Measurements from ENCODE around the gene DSTN.

Gene DSTN

DNA sequence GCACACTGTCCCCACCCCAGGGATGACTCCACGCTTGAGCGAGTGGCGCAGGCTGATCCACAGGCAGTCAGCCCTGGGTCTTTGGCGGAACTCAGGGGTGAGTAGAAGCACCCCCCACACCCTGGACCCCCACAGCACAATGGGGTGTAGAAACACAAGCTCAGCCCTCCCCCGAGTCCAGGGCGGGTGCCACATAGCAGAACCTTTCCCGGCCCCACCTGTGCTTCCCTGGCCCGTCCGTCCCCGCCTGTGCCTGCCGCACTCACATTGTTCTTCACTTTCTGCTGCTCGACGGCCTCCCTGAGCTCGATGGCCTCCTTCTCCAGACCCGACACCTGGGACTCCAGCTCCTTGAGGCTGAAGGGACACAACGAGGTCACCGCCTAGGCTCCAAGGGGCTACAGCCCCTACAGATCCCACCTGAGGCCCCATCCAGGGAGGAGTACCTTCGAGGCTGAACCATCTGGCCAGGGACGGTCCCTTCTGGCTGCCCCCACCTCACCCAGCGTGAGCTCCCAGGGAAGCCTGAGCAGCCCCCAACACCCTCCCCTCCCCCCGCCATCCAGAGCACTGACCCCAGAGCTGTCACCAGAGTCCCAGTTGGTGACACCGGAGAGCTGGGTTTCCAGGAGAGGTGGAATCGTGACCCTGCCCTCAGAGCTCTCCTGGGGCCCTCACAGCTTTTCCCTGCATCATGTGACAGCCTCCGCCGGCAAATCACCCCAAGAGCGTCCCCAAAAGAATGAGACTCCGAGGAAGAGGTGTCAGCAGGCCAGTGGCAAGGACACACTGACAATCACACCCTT is 55.6 kb downstream of the DSTN start:
- DNase-seq, result no peak

DNA sequence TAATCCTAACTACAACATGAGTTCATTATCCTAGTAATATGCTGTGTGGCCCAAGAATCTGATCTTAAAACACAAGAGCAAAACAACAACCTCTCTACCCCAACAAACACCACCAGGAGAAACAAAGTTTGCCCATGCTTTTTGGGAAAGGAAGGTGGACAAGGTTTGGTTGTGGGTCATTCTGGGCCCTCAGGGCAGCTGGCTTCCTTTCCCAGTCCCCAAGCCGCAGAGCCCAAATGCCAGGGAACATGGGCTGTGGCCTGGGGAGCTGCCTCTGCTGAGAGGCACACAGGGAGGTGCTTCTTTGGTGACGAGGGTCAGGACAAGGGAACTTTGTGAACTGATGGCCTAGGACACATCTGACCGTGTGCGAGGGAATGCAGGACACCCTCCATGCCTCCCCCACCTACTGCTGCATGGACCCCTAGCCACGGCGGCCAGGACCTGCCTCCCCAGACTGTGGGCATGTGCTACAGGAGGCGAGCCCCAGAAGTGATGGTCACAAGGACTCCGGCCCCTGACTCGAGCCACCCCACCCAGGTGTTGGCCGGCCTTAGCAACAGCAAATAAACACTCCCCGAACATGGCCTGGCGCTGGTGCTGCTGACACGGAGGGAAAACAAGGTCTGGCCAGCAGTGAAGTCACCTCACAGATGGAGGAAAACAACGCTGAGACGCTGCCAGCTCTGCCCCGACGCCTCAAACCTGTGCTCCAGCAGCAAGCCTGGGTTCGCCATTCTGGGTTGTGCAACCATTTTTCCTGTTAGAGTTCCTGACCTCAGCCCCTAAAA is 56.5 kb downstream of the DSTN start:
- DNase-seq, result peak; percentile 56

DNA sequence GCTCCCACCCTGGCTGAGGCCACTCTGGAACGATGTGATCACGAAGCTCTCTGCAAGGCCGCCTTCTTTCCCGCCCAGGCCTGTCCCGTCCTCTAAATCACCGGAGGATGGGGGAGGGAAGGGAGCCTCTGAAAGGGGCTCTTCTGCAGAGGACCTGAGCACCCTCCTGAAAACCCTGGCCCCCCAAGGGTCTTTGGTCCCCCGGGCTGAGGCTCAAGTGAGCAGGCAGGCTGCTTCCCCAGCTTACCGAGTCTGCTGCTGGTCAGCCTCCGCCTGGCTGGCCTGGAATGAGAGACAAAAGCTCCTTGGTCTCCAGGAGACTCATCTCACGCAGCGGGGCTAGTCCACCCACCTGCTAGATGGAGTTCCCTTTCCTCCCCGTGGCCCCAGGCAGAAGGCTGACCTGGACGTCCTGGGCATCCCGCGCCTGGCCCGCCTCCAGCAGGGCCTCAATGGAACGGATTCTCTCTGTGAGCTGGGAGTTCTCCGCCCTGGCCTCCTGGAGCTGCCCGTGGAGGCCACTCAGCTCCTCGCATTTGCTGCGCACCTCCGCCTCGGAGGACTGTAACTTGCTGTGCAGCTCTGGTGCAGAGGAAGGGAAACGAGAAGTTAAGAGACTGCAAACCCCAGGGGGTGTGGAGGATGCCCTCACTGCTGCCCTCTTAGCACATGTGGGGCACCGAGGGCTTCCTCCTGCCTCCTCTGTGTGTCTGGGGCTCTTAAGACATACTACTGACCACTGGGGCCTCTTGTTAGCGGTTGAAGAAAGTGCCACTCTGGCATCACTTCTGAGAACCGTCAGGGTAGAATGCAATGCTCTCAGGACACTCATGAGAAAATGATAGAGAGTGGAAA is 57.5 kb downstream of the DSTN start:
- DNase-seq, result no peak

DNA sequence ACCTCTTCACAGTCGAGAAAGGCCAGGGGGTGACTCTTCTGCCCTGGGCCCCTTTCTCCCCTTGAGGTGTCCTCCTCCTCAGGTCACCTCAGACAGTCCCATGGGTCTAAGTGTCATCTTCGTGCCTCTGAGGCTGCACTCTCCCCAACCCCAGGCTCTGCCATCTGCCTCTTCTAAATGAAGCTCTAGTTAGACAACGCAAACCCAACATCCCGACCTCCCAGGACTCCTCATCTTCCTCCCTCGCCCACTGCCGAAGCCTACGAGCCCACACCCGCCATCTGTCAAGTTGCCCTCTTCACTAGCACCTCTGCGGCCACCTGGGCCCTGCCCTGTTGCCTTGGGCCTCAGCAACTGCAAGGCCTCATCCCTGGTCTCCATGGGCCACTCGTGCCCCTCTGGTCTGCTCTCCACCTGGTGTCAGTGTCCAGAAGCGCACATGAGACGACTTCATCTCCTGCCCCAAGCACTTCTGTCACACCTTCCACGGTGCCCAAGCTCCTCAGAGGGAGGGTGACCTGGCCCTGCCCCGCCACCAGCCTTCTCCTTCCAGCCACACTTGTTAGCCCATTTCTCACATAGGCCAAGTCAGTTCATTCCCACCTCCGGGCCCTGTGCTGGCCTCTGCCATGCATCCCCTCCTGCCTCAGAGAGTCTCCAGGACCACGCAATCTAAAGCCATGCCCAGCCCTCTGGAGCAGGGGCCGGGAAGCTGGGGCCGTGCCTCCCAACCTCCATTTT is 58.4 kb downstream of the DSTN start:
- DNase-seq, result no peak

DNA sequence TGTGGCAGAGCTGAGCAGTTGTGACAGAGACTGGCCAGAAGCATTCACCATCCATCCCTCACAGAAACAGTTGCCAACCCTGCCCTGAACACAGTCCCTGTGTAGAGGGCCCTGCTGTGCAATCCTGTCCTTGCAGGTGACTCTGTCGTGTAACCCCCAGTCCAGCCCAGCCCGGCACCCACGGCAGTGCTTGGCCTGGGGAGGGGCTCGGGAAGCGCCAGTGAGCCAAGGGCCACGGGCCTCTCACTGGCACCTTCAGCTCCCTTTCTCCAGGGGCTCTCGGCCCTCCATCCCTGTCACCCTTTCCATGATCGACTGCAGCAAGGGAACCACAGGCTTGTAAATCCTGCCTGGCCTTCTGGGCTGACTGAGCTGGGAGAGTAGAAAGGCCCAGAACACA is 59.1 kb downstream of the DSTN start:
- no peak for DNase-seq

DNA sequence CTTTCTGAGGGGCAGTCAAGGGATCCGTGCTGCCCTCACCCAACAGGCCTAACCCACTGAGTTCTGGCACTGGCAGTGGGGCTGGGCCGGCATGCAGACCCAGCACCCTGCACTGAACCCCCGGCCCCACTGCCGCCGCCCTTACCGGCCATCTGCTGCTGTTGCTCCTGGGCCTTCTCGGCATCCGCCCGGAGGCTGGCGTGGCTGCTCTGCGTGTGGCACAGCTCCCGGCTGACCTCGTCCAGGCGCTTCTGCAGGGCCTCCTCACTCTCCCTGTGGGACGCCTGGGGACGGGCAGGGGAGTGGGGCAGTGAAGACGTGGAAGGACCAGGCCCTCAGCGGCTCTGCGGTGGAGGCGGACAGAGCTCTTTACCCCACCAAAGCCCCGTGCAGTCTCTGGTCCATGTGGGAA is 59.8 kb downstream of the DSTN start:
- no peak for DNase-seq

DNA sequence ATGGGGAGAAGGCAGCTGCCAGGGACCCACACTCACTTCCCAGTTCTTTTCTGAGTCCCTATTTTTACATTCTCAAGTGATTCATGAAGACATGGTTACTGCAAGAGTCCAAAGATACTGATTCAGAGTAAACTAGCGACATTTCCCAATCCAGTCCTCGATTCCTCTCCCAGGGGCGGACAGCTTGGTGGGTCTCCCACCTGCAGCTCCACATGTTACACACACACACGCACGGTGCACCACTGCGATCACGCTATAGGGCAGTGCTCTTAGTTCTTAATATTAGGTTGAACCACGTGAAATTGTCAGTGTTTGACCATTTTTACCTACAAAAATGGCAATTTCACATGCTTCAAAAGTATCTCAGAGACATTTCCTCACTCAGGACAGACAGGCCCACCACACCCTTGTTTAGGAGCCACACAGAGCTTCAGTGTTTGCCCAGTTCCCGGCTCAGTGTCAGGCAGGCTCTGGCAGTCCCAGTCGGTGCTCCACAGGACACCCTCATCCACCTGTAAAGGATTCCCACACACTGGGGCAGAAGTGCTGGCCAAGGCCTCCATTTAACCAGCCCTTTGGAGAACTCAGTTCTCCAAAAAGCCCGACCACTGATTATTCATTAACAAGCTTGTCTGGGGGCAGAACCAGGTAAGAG is 60.4 kb downstream of the DSTN start:
- DNase-seq, result no peak

DNA sequence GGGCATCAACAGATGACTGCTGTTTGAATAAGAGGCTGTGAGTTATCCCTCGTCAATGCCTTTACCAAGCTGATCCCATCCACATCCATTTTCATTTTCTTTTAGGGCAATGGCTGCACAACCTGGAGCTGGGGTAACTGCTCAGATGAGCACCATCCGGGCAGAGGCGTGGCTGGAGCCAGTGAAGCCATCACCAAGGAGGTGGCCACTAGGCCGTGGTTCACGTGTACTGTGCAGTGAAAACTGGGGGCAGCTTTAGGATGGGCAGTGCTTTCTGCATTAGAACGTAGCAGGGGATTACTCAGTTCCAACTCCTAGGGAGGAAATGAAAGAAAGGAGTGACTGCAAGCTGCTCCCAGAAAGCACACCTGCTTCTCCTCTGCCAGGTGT is 60.9 kb downstream of the DSTN start:
- no peak for DNase-seq

DNA sequence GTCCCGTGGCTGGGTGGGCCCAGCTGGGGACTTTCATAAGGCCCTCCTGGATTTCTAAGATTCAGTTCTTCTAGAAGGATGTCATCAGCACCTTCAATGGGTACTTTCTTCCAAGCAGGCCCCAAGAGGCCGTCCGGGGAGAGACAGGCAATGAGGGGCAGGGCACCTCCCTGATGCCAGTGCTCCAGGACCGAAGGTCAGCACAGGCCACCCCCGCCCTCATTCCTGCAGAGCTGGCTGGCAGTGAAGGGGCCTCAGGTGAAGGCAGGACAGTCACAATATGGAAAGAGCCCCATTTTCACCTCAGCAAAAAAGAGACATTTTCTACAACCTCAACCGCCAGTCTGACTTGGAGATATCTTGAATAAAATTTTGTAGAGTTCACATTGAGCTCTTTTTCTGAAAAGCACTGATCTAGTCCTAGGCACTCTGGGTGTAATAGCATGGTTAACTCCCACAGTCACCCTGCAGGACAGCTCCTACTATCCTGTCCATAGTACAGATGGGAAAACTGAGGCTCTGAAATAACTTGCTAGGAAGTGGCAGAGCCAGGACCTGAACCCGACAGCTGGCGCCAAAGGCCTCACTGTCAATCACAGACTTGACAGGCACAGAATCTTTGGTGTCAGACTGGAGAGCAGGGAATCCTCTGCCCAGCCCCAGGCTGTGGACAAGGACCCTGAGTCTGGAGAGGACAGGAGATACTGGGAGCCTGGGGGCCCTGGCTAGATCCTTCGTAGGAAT is 61.9 kb downstream of the DSTN start:
- DNase-seq, result no peak

DNA sequence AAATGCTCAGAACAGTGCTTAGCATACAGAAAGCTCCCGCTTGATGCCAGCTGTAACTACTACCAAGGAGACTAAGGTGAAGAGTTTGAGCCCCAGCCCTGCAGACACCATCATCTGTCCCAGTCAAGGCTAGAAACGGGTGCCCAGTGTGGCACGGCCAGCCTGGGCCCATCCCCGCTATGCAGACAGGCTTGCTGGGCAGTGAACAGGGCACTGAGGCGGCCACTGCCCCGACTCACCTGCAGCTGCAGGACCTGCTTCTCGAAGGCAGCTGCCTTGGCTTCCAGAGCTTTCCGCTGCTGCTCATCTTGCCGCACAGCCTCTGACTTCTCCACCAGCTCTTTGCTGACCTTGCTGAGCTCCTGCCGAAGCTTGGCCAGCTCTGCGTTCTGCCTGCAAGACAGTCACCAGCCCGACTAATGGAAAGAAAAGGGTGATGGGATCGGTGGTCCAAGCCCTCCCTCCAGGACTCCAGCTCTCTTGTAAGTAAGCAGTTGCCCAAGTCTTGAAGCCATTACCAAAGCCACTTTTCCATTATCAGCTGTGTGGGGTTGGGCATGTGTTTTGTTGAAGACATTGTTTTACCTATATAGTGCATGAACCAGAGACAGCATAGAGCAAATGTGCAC is 63.5 kb downstream of the DSTN start:
- DNase-seq, result no peak

DNA sequence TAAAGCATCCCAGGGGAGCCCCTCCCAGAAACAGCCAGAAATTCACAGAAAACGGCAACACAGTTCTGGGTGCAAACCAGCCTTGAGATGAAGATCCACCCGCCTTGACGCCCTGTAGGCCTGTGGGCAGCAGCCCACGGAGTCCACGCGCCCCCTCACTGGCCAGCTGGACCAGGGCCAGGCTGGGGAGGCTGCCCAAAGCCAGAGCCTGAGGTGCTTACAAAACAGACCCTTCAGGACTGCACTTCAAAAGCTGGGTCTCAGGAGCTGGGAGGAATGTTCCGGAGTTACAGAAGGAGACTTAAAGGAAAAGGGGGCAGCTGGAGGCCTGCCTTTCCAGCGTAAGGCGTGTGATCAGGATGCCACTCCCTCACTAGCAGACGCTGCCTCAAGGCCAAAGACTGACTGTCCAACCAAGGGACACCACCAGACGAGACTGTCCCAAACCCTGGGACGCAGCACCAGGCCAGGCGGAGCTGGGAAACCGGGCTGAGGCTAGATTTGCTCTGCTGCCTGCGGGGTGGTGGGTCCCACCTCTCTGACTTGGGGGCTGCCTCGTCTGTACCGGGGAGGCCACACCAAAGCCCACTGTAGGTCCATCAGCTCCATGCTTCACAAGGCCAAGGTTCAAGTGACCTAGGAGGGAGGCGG is 64.1 kb downstream of the DSTN start:
- no peak for DNase-seq

DNA sequence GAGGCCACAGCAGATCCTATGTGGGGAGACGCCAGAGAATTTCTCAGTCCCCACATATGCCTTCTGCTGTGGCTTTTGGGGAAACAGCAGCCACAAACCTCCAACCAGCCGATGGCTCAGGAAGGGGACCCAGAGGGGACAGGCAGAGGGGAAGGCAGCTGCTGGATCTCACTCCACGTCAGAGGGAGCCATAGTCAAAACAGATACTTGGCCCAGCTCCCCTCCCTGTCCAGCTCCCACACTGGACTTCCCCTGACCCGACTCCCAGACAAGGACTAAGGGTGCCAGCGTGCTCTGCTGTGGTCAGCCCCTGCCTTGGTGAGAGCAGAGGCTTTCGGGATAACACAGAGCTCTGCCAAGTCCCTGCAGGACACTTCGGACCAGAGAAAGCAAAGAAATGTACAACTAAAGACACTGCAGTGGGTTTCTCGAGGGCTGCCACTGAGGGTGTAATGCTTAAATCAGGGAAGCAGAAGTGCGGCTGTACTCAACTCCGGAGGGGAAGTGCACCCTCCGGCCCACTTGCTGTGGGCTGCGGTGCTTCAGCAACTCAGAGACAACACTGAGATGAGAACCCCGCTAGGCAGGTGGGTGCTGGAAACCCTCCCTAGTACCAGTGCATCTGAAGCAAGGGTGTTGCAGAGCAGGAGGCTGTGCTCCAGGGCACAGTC is 64.9 kb downstream of the DSTN start:
- DNase-seq, result peak; percentile 67

DNA sequence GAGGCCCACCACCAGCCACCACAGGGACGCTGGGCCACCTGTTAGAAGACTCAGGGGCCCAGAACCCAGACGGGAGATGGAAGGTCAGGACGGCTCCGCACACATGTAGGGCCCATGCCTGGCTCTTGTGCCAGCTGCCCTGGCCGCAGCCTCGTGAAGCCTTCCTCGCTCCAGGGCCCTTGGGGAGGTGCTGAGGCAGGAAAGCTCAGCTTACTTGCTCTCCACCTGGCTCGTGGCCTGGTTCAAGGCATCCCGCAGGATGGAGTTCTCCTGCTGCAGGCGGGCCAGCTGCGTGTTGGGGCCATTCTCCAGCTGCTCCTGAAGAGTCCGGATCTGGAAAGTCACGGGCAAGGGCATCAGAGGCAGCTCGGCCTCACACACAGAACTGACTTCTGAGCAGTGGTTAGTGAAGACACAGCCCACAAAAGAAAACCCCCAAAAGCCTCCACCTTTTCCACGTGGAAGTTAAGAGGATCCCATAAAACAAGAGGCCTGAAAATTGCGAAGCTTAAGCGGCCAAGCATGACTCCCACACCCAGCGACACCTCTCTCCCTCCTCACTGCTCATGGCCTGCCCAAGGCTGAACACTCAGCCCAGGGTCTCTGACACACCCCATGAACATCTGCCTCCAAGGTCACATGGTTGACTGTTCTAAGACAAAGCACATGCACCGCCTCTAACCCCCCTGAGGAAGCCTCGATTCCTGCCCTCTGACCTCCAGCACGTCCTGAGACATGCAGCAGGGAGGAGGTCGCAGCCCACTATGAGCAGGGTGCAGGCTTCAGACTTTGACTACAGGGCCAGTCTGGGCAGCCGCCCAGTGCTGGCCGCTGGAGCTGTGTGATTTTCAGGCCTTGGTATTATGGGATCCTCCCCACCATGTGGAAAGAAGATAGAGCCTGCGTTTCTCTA is 65.7 kb downstream of the DSTN start:
- no peak for DNase-seq

DNA sequence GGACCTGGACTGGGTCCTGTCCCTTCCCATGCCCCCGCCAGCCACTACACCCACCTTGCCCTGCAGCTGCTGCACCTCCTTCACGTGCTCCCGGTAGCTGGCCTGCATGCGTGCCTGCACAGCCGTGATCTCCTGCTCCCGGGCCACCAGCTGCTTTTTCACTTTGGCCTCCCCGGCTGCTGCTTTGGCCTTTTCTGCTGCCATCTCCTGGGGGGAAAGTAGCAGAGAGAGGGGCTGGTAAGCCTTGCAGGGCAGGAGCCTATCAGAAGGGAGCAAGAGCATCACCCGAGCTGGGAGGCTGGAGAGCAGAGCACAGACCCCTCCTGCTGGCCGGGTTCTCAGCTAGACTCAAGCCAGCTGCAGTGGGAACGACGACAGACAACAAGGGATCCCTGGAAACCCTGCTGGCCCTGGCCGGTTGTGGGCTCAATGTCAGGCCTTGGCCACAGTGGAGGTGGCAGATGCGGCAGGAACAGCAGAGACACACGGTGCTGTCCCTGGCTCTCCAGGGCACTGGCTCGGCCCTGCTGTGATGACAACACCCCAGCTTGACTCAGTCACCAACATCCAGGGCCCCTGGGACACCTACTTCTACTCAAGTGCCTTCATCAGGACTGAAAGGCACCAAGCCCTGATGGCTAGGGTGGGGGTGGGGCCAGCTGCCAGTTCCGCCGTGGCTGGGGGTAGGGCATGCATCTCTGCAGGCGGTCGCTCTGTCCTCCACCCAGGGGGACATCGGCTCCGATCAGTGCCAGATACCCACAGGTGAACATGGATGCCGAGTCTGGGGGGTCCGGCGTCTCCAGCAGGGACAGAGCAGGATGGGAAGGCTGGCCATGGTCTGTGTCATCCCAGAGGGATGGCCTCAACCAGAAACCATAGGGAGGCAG is 66.9 kb downstream of the DSTN start:
- peak; percentile 82 for DNase-seq

DNA sequence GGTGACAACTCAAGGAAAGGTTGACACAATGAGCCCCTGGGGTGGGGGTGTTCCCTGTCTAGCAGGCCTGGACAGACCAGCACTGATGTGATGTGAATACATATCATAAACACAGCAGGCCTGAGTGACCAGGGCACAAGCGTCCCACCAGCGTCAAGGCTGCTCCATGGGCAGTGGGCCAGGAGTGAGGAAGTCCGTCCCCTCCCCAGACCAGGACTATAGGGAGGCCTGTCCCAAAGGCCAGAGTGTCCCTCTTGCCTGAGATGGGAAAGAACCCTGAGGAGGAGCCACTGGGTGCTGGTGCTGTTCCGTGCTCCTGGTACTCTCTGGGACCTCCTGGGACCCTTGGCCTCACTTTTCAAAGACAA is 67.5 kb downstream of the DSTN start:
- DNase-seq, result no peak

DNA sequence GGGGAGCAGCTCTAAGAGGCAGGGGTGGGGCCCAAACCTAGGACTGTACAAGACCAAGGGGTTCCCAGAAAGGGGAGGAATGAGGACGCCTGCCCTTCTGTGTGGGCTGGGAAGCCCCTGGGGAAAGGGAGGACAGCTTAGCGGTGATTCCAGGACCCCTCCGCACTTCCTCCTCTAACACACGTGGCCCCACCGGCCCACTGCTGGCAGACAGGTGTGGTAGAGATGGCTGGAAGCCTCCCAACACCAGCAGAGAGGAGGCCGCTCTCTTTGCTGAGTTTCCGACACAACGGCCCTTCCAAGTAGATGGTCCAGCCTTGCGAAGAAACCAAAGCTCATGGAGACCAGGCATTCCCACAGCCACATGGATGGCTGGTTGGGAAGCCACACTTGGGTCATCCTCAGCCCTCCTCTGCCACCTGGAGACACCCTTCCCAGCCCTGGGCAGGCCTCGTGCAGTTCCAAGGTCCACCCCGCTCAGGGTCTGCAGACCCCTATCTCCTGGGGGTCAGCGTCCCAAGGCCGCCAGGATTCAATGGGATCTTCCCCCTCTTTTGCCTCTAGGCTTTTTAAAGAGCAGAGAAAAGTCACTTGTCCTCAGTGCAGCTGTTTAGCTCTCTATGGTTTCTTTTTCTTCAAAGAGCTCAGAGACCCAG is 68.2 kb downstream of the DSTN start:
- no peak for DNase-seq

DNA sequence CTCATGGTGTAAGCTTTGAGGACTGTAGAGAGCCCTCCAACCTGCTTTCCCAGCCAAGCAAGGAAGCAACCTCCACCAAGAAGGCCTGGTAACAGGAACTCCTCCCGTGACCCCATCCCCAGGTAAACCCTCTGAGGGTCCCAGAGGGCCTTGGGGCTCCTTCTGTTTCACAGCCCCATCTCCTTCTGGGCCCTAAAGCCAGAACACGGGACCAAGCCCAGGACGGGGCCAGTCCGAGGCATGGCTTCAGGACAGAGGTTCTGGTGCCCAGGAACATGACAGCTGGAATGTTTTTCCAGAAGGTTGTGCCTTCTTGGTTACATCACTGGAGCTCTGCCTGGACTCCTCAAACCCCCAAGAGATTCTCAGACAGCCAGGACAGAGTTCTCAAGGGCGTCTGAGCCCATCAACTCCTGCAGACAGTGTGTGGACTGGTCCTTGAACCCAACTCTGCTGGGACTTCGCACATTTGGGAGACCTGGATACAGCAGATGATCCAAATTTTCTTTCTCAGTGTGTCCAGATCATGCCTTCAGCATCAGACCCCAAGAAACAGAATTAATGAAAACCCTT is 69.0 kb downstream of the DSTN start:
- no peak for DNase-seq

All from femur (tissue), 1 donor.